A549 (cell line): ENCODE measurements around the gene GAL3ST2. TPM values are rescaled to one million over a fixed set of nuclear protein-coding genes. Genes with fewer than 3 reads are reported as not detected.
"Not testable (repeated sequence)": the region's sequence is repeated elsewhere in the genome, so short reads cannot be mapped to it uniquely, and the experiment has no call there.

Experiments used
- ATAC-seq, 2 experiments: fragments of 200-7000 bp in 1 of 2; fragments of >200 bp in 1 of 2; cut with Nextera tagmentation in 1 of 2; cut with Tn5 transposase in 1 of 2; 3 replicates each; pipeline versions ENCODE4 v1.8.0 to v1.9.1; 2018 to 2020; ENCODE audit warnings: mild to moderate bottlenecking in 1 of 2, moderate library complexity in 1 of 2
- CTCF ChIA-PET: fragments of 300-600 bp; sonication (Branson Sonifier 250); formaldehyde crosslinking; extraction: SDS; loops from one replicate; lab custom pipeline; 2021; ENCODE audit warnings: antibody characterized with exemption, inconsistent platforms; lab: Yijun Ruan, JAX
- POLR2A ChIA-PET: fragments of 350-600 bp; formaldehyde crosslinking; extraction: SDS; loops from one replicate; lab custom pipeline; 2021; ENCODE audit warnings: antibody characterized with exemption, inconsistent platforms; lab: Yijun Ruan, JAX
- DNase-seq, 2 experiments: peaks; one replicate each; pipeline versions ENCODE4 v3.0.0 to v3.0.0-alpha.2; 2011 to 2016; ENCODE audit warnings: low read depth in 1 of 2, low spot score in 1 of 2
- FAIRE-seq: peaks from 2 replicates; lab custom pipeline; 2011; peaks lifted over from hg19 to GRCh38; lab: Jason Lieb, UNC
- H3K27ac ChIP-seq, 2 experiments: fragments of >200 bp; sonication (Bioruptor Twin); formaldehyde crosslinking; 3 replicates each; pipeline ENCODE4 v1.5.1; 2016 to 2017
- H3K4me1 ChIP-seq: fragments of >200 bp; sonication (Bioruptor Twin); formaldehyde crosslinking; 3 replicates; pipeline ENCODE4 v1.6.1; 2016
- H3K4me2 ChIP-seq: fragments of >200 bp; sonication (Bioruptor Twin); formaldehyde crosslinking; 3 replicates; pipeline ENCODE4 v1.6.1; 2016
- H3K4me3 ChIP-seq: fragments of >200 bp; sonication (Bioruptor Twin); formaldehyde crosslinking; 3 replicates; pipeline ENCODE4 v1.5.1; 2016
- H3K9me3 ChIP-seq: fragments of >200 bp; sonication (Bioruptor Twin); formaldehyde crosslinking; 3 replicates; pipeline ENCODE4 v1.6.1; 2016
- ATOH8 ChIP-seq: fragments of 250-450 bp; sonication (Bioruptor Pico); IDR thresholded peaks from 2 replicates; pipeline ENCODE4 v1.5.0; 2020; ENCODE audit warnings: low read depth, mild to moderate bottlenecking, moderate library complexity
- CHD4 ChIP-seq: fragments of 200-600 bp; sonication (generic); IDR thresholded peaks from 2 replicates; pipeline ENCODE4 v1.6.1; 2016; ENCODE audit warnings: antibody characterized with exemption, mild to moderate bottlenecking, borderline replicate concordance
- FOSL2 ChIP-seq, 2 experiments: fragments of 450-650 bp in 1 of 2; fragments of >200 bp in 1 of 2; sonication (Bioruptor Twin) in 1 of 2; formaldehyde crosslinking; IDR thresholded peaks; 2 replicates each; pipeline versions ENCODE4 v1.5.0 to v1.6.1; 2016 to 2020; ENCODE audit warnings: mild to moderate bottlenecking in 1 of 2, moderate library complexity in 1 of 2
- HDAC2 ChIP-seq: fragments of 200-600 bp; sonication (generic); IDR thresholded peaks from 2 replicates; pipeline ENCODE4 v1.6.1; 2016
- HEYL ChIP-seq: fragments of 250-450 bp; sonication (Bioruptor Pico); IDR thresholded peaks from 2 replicates; pipeline ENCODE4 v1.8.0; 2021; ENCODE audit warnings: mild to moderate bottlenecking, moderate library complexity
- KDM5A ChIP-seq: fragments of 200-600 bp; sonication (generic); IDR thresholded peaks from 2 replicates; pipeline ENCODE4 v1.6.1; 2016; ENCODE audit warnings: antibody characterized with exemption, mild to moderate bottlenecking
- MAFK ChIP-seq: fragments of 450-650 bp; IDR thresholded peaks from 2 replicates; pipeline ENCODE4 v1.6.1; 2014; ENCODE audit not compliant: partially characterized antibody
- MAZ ChIP-seq: fragments of 150-350 bp; IDR thresholded peaks from 2 replicates; pipeline ENCODE4 v1.6.1; 2014; ENCODE audit warnings: antibody characterized with exemption, low read depth, low read length, borderline replicate concordance
- NFE2L2 ChIP-seq: fragments of 150-350 bp; conservative IDR thresholded peaks from 2 replicates; pipeline ENCODE4 v1.6.1; 2014; ENCODE audit warnings: low read length
- PHF8 ChIP-seq: fragments of 200-600 bp; sonication (generic); IDR thresholded peaks from 2 replicates; pipeline ENCODE4 v1.6.1; 2016; ENCODE audit warnings: low read depth, mild to moderate bottlenecking, antibody characterized with exemption, moderate library complexity, borderline replicate concordance
- SMC3 ChIP-seq: fragments of >200 bp; sonication (Bioruptor Twin); formaldehyde crosslinking; IDR thresholded peaks from 3 replicates; pipeline ENCODE4 v1.6.1; 2018; ENCODE audit warnings: inconsistent platforms
- ZC3H11A ChIP-seq: fragments of 450-650 bp; IDR thresholded peaks from 2 replicates; pipeline ENCODE4 v1.6.1; 2014; ENCODE audit warnings: antibody characterized with exemption, mild to moderate bottlenecking
- ZFP36 ChIP-seq: fragments of 450-650 bp; IDR thresholded peaks from 2 replicates; pipeline ENCODE4 v1.6.1; 2014; ENCODE audit warnings: borderline replicate concordance; ENCODE audit not compliant: partially characterized antibody
- ZNF302 ChIP-seq: fragments of 250-450 bp; sonication (Bioruptor Pico); IDR thresholded peaks from 2 replicates; pipeline ENCODE4 v1.9.0; 2021; ENCODE audit warnings: inconsistent platforms, mild to moderate bottlenecking, moderate library complexity
- ZSCAN20 ChIP-seq: fragments of 250-450 bp; sonication (Bioruptor Pico); IDR thresholded peaks from 2 replicates; pipeline ENCODE4 v1.8.0; 2022; ENCODE audit warnings: mild to moderate bottlenecking, moderate library complexity
- WGBS: methylation state at CpG from one replicate; pipeline ENCODE4 v1.1.6; 2017; ENCODE audit errors: missing lambda C conversion rate; 5-methylcytosine and 5-hydroxymethylcytosine counted together
- polyA plus RNA-seq, 4 experiments: library from polyadenylated mRNA; depleted of rRNA in 3 of 4; stranded (reverse); fragments of >200 nt; fragmentation: RNase III in 1 of 4; extraction: RNeasy Plus Mini Kit Qiagen cat#74134 plus additional on column Dnase treatment in 1 of 4; gene quantifications; 2 replicates in 3 of 4; 3 replicates in 1 of 4; pipeline ENCODE4 v1.2.3, GENCODE V29; 2011 to 2017
- TF ChIP-seq, protein P1 (sequence below): fragments of >200 bp; sonication (Bioruptor Twin); formaldehyde crosslinking; IDR thresholded peaks from 3 replicates; pipeline ENCODE4 v1.5.1; 2016
- TF ChIP-seq, protein P2 (sequence below): fragments of 450-650 bp; IDR thresholded peaks from 2 replicates; pipeline ENCODE4 v1.6.1; 2014; ENCODE audit warnings: antibody characterized with exemption
- TF ChIP-seq, protein P3 (sequence below): IDR thresholded peaks from 2 replicates; pipeline ENCODE4 v1.6.1; 2012

Gene GAL3ST2
- polyA plus RNA-seq, 2 of the 4 experiments (the other 2 are of a cell fraction): 0.61 TPM; not detected in 1

GRCh38 chr2:241823531-241824437, 47.2 kb downstream of the GAL3ST2 start:
- POLR2A ChIA-PET, H3K27ac ChIP-seq, H3K4me3 ChIP-seq, H3K4me1 ChIP-seq, DNase-seq, H3K4me2 ChIP-seq, FAIRE-seq: not testable (repeated sequence)
- peak; percentile 71; the same call in 1 of the 2 replicates for TF ChIP-seq CHD4
- peak; percentile 50 to 66 for ATAC-seq
- peaks cover 24% of the 10 kb centered on the region for H3K9me3 ChIP-seq
- 75% methylated on average over 45 of the region's 45 CpGs for WGBS
- CTCF ChIA-PET: interaction anchor here (0.6 kb wide), 2 partner anchors 30 to 45 kb away, joined by 4 read pairs; no protein-coding TSS in a partner anchor

- 1% methylated on average over 2 of the region's 2 CpGs for WGBS
- Histone ChIP-seq H3K9me3 (peaks cover 24% of the 10 kb centered on the region), H3K4me3 (no peak overlapping the region), H3K4me2 (no peak overlapping the region), H3K27ac (no peak overlapping the region)
- ATAC-seq (no peak), FAIRE-seq (no peak)
- TF ChIP-seq ZNF302 (CRISPR knock-in tag) (no peak), PHF8 (no peak), ZC3H11A (no peak), KDM5A (no peak), MAZ (no peak), ZFP36 (no peak), ZSCAN20 (CRISPR knock-in tag) (no peak), FOSL2 (IDR thresholded peaks at IDR 0.05) (no peak), FOSL2 (CRISPR knock-in tag; IDR thresholded peaks at IDR 0.05) (no peak), ATOH8 (CRISPR knock-in tag) (no peak), CHD4 (no peak), HEYL (CRISPR knock-in tag) (no peak)
- TF ChIP-seq, protein P1, sequence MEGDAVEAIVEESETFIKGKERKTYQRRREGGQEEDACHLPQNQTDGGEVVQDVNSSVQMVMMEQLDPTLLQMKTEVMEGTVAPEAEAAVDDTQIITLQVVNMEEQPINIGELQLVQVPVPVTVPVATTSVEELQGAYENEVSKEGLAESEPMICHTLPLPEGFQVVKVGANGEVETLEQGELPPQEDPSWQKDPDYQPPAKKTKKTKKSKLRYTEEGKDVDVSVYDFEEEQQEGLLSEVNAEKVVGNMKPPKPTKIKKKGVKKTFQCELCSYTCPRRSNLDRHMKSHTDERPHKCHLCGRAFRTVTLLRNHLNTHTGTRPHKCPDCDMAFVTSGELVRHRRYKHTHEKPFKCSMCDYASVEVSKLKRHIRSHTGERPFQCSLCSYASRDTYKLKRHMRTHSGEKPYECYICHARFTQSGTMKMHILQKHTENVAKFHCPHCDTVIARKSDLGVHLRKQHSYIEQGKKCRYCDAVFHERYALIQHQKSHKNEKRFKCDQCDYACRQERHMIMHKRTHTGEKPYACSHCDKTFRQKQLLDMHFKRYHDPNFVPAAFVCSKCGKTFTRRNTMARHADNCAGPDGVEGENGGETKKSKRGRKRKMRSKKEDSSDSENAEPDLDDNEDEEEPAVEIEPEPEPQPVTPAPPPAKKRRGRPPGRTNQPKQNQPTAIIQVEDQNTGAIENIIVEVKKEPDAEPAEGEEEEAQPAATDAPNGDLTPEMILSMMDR: no peak
- TF ChIP-seq, protein P2, sequence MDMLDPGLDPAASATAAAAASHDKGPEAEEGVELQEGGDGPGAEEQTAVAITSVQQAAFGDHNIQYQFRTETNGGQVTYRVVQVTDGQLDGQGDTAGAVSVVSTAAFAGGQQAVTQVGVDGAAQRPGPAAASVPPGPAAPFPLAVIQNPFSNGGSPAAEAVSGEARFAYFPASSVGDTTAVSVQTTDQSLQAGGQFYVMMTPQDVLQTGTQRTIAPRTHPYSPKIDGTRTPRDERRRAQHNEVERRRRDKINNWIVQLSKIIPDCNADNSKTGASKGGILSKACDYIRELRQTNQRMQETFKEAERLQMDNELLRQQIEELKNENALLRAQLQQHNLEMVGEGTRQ: no peak
- TF ChIP-seq, all 56 proteins: peak for 0
- ChIA-PET POLR2A (no interaction called here), CTCF (interaction anchor here (0.7 kb wide), 1 partner anchor 123 kb away, joined by 4 read pairs; no protein-coding TSS in a partner anchor)
- H3K4me1 ChIP-seq: no peaks in the 10 kb centered on the region
- DNase-seq: no peak
Measured at GRCh38 chr2:241827394-241827793, 50.8 kb downstream of the GAL3ST2 start.

DNA sequence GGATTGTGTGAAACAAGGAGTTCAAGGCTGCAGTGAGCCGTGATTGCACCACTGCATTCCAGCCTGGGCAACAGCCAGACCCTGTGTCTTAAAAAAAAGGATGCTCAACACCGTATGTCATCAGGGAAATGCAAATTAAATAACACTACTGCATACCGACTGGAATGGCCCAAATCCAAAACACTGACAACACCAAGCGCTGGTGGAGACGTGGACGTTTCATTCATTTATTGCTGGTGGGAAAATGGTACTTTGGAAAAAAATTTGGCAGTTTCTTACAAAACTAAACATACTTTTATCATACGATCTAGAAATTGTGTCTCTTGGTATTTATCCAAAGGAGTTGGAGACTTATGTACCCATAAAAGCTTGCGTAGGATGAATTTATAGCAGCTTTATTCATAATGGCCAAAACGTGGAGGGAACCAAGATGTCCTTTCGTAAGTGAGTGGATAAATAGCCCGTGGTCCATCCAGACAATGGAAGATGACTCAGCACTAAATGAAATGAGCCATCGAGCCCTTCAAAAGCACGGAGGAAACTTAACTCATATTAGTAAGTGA, 56.6 kb downstream of the GAL3ST2 start:
- FAIRE-seq (no peak), ATAC-seq (no peak), DNase-seq (no peak)
- peaks cover under 1% of the 10 kb centered on the region; the same call in 1 of the 3 replicates for H3K9me3 ChIP-seq
- H3K4me2 ChIP-seq: no peak overlapping the region
- ChIA-PET POLR2A (no interaction called here), CTCF (no interaction called here)
- no peak overlapping the region for H3K4me3 ChIP-seq
- TF ChIP-seq NFE2L2: peak; percentile 90
- no peak for TF ChIP-seq SMC3
- no peak for TF ChIP-seq HDAC2
- TF ChIP-seq, protein P3, sequence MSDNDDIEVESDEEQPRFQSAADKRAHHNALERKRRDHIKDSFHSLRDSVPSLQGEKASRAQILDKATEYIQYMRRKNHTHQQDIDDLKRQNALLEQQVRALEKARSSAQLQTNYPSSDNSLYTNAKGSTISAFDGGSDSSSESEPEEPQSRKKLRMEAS: no peak
- peak; percentile 91 for TF ChIP-seq MAFK
- no peak overlapping the region for H3K27ac ChIP-seq
- H3K4me1 ChIP-seq: 0 out of 3 replicates have a peak, but pooled peaks cover 3% of the 10 kb centered on the region
- WGBS: 73% methylated on average over 13 of the region's 13 CpGs

- POLR2A ChIA-PET, H3K27ac ChIP-seq, H3K4me2 ChIP-seq, H3K4me3 ChIP-seq, H3K9me3 ChIP-seq, FAIRE-seq, ATAC-seq, DNase-seq, H3K4me1 ChIP-seq: not testable (repeated sequence)
- 85% methylated on average over 21 of the region's 28 CpGs for WGBS
- CTCF ChIA-PET: interaction anchor here (1.6 to 1.8 kb wide), 2 partner anchors 9 to 45 kb away, joined by 3 to 8 read pairs; no protein-coding TSS in a partner anchor
Measured at GRCh38 chr2:241833756-241834526, 57.3 kb downstream of the GAL3ST2 start.
